SIG-M5 treated with dmso at 0.1 percent for 504 hours (cell line): ENCODE results near the gene FTCD.
"Not testable (repeated sequence)": the region's sequence is repeated elsewhere in the genome, so short reads cannot be mapped to it uniquely, and the experiment has no call there.

Experiments
- DNase-seq: peaks from one replicate; lab custom pipeline; 2025; ENCODE audit not compliant: unreplicated experiment; lab: John Stamatoyannopoulos, UW

The FTCD gene

DNA sequence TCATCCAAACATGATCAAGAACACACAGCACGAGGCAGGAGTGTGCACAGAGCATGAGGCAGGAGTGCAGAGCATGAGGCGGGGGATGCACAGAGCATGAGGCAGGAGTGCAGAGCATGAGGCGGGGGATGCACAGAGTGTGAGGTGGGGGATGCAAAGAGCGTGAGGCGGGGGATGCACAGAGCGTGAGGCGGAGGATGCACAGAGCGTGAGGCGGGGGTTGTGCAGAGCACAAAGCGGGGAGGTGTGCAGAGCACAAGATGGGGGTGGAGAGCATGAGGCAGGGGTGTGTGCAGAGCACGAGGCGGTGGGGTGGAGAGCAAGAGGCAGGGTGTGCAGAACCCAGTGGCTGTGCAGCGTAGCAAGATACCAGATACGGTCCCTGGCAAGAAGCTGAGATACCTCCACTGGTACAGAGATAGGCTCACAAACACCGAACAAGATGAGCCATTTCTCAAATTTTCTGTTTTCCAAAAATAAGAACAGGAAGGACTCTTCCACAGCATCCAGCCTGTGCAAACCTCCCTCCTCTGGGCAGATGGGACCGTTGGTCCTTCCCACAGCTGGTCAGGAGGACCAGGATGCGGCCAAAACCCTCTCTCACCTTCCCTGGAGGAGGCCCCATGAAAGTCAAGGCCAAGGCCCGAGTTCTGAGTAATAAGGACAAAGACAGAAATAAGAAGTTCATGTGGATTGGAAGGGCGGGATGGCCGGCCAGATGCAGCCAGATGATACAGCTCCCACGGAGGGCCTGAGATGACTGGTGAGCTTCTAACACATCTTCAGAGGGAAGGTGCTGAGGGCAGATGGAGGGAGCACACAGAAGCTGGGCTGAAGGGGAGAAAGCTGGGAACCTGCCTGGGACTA, 16.9 kb upstream of the FTCD start:
- no peak for DNase-seq

DNA sequence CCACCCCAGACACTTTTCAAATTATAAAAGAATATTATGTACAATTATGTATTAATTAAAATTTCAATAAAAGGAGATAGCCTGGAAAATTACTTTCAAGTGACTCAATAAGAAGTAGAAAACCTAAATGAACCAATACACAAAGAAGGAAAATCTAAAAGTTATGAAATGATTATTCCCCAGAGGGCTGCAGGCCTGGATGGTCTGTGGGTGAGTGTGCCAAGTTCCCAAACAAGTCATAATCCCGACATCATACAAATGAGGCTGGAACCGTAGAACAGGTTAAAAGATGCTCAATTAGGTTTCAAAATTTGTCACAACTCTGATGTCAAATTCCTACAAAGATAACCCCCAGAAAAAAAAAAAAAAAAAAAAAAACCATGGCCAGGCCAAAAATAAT, 16.2 kb upstream of the FTCD start:
- no peak for DNase-seq

DNA sequence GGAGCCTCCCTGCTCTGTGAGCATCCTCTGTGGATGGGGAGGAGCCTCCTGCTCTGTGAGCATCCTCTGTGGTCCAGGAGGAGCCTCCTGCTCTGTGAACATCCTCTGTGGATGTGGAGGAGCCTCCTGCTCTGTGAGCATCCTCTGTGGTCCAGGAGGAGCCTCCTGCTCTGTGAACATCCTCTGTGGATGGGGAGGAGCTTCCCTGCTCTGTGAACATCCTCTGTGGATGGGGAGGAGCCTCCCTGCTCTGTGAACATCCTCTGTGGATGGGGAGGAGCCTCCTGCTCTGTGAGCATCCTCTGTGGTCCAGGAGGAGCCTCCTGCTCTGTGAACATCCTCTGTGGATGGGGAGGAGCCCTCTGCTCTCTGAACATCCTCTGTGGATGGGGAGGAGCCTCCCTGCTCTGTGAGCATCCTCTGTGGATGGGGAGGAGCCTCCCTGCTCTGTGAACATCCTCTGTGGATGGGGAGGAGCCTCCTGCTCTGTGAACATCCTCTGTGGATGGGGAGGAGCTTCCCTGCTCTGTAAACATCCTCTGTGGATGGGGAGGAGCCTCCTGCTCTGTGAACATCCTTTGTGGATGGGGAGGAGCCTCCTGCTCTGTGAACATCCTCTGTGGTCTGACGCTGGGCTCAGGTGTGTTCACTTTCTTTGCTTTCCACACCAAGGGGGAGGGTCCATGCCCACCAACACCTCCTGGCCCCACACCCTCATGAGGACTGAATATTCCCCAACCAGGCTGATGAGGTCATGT, 15.2 kb upstream of the FTCD start:
- DNase-seq, result not testable (repeated sequence)

DNA sequence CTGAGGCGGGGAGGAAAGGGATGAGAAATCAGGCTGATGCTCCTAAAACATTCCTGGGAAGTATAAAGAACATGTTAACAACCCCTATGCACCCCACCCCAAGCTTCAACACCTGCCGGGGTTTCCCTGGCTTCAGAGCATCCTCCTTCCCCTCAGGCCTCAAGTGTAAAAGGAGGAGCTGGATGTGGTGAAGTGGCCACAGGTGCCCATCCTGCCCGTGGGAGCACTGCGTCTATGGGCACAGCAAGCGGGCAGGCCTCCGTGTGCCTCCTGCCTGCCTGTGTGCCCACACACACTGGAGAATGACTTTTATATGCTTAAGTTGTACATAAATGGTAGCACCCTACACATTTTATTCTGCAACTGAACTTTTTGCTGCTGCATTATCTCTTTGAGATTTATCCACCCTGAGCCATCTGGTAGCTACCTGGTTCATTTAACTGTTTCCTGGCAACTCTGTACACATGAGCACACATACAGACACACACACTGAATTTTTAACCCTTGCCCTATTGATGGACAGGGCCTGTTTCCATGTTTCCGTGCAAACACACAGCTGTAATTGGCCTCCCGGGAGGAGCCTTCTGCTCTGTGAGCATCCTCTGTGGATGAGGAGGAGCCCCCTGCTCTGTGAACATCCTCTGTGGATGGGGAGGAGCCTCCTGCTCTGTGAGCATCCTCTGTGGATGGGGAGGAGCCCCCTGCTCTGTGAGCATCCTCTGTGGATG, 13.4 kb upstream of the FTCD start:
- DNase-seq, result no peak

DNA sequence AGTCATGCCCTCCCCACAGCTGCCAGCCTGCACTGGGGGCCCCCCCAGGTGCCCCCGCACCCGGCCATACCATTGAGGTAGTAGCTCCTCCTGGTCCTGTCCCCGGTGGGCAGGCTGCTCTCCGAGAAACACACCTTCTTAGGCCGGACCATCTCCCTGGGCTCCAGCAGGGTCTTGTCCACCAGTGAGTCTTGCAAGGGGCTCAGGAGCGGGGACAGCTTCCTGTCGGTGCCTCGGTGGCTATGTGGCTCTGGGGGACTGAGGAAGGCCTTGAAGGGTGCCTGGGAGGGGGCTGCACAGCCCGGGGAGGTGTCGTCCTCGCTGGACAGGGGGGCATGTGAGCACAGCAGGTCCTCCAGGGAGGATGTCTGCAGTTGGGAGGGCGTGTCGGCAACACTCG, 12.9 kb upstream of the FTCD start:
- no peak for DNase-seq

DNA sequence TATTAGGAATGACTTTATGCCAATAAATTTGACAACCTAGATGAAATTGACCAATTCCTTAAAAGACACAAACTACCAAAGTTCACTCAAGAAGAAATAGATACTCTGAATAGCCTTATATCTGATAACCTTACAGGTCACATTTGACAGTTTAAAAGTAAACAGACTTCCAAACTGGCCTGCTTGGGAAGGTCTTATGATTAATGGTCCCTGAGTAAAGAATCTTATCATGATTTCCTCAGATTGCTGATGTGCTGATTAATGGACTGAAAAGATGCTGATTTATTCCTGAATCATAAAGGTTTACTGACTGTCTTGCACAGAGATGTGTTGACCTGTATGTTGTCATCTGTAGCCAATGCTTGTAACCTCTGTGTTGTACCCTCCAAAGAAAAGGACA, 9.7 kb upstream of the FTCD start:
- no peak for DNase-seq

DNA sequence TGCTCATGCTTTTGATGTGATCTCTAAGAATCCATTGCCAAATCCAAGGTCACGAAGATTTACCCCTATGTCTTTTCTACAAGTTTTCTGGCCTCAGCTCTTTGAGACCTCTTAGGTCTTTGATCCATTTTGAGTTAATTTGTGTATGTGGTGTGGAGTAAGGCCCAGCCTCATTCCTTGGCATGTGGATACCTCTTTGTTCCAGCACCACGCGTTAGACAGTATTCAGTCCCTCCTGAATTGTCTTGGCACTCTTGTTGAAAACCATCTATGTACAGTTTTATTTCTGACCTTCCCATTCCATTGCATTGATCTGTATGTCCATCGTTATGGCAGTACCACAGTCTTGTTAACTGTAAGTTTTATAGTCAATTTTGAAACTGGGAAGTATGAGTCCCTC, 8.0 kb upstream of the FTCD start:
- DNase-seq, result no peak

DNA sequence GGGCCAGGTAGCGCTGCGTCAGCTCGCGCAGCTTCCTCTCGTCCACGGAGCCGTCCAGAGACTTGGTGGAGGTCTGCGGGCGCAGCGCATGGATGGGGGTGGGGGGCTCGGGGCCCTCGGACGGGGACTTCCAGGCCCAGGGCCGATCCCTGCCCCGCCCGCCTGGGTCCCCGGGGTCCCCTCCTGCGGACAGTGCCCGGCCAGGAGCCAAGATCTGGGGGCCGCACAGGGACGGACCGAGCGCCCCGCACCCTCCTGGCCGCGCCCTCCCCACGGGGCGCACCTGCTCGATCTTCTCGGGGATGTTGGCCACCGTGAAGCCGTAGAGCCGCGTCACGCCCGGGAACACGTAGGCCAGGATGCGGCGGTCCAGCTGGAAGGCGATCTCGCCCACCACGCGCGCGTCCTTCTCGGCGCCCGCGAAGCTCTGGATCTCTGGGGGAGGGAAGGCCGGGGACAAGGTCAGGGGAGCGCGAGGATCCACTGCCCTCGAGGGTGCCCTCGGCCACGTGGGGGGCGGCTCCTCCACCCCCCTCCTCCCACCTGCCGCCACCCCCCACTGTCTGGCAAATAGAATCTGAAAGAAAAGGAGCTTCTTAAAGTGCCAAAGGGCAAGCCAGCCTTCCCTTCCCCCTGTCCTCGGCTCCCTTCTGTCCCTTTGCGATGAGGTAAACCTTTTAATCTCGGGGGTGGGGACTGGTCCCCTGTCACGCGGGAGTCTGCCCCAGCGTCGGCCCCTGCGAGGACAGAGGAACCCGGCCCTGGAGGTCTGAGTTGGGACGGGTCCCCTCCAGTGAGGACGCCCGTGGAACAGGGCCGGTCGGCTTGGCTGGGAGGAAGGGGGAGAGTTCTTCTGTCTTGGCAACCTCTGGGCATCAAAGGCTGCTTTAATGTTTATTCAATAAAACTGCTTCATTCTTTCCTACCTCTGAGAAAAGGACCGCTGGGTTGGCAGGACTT, 6.5 kb upstream of the FTCD start:
- no peak for DNase-seq

DNA sequence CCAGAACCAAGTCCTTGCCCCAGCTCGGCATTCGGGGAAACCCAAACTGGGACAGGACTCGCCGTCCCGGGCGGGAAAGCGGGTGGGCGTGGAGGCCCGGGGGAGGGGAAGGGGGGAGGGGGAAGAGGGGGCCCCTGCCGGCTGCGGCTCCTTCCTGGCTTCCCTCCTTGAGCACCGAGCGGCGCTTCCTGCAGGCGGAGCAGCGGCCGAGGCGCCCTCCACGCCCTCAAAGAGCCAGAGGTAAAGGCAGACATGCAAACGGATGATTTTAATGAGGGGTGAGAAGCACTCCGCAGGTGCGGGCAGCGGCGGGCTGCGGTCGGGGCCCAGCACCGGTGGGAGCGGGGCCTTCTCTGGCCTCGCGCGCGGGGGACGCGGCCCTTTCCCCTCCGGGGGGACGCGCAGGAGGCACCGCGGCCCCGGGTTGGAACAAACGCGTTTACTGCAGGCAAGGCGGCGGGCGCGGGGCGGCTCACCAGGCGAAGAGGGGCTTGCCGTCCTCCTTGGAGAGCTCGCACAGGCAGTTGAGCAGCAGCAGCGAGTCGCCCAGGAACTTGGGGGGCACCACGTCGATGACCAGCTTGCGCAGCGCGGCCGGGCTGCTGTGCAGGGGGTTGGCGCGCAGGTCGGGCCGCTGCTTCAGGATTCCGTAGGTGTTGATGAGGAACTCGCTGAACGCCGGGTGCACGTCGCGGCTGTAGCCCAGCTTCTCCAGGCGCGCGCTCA, 5.7 kb upstream of the FTCD start:
- no peak for DNase-seq

DNA sequence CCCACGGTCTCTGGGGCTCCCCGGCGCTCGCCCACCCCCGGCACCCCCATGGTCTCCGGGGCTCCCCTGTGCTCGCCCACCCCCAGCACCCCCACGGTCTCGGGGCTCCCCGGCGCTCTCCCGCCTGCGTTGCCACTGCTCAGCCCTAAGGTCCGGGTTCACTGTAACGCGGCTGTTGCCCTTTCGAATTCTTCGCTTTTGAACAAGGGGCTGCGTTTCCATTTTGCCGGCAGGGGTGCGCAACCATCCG, 5.2 kb upstream of the FTCD start:
- no peak for DNase-seq

DNA sequence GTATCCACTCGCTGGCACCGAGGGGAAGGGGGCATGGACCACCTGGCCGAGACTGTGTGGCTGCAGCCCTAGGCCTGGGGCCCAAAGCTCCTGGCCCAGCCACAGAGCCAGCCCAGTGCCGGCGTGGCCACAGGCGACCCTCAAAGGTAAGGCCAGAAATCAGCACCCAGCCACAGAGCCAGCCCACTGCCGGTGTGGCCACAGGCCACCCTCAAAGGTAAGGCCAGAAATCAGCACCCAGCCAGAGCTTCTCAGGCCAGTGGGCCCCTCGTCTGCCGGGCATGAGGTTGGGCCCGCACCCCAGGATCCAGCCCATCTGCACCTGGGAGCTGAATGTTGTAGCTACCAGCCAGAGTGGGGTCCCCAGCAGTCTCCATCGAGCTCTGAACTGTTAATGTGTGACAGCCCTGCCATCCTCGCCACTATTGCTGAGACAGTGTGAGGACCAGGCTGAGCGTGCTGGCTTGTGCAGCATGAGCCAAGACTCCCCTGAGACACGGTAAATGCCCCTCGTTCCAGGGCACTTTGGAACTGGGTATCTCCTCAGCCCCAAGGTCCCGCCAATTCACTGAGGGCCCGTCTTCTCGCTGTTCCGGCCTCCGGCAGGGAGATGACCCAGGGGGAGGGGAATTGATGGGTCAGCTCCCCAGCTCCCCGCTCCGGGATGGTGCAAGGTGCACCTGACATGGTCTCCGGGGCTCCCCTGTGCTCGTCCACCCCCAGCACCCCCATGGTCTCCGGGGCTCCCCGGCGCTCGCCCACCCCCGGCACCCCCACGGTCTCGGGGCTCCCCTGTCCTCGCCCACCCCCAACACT, 4.7 kb upstream of the FTCD start:
- DNase-seq, result no peak

DNA sequence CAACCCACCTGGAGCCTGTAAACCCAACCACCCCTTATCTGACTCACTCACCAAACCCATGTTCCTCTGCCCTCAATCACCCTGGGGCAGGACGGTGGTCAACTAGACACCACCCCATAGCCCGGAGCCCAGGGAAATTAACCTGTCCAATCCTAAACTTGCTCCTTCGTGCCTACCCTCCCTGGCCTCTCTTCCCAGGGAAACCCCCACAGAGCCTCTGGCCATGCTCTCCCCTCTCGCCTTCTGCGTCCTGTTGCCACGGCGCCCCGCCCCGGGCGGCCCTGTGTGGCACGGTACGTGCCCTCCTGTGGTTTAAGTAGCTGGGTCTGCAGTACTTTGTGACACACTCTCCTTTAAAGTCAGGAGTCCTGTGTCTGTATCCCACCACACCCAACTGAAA, 4.0 kb upstream of the FTCD start:
- DNase-seq, result no peak

DNA sequence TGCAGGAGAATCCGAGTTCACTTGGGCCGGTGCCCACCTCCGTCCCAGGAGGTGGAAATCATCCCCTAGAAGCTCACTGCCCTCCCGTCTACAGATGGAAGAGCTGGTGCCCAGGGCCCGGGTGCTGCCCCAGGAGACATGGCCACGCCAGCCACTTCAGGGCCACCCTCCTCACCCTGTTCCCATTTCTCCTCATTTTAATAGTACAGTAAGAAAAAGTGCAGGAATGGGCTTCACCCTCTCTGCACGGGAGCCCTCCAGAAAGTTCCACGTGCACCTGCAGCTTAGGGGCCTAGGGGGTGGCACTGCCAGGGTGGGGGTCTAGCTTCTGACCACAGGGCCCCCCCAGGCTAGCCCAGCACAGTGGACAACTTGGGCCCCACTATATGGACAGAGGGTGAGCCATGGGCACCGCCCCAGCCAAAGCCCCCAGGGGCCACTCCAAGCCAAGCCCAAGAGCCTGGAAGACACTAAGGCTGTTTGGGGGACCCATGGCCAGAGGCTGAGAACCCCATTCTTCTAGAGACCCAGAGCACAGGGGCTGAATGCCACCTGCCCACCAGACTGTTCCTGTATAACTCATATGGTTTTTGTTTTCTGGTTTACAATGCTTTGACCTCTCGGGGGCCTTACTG, 3.4 kb upstream of the FTCD start:
- DNase-seq, result no peak

DNA sequence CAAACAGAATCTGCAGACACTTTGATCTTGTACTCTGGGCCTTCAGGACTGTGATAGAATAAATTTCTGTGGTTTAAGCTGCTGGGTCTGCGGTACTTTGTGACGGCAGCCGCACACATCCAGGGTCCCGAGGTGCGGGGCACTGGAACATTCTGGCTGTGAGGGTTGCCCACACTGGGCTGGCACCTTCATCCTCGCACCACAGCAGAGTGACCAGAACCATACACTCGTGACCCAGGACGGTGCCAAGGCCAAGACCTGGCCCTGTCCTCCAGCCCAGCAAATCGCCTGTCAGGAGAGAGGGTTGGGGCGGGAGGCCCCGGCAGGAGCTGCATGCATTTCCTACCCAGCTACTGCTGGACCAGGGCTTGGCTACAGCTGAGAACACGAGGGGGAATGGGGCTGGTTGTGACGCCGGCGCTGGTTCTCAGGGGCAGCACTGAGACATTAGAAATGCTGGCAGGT, 2.6 kb upstream of the FTCD start:
- DNase-seq, result no peak

DNA sequence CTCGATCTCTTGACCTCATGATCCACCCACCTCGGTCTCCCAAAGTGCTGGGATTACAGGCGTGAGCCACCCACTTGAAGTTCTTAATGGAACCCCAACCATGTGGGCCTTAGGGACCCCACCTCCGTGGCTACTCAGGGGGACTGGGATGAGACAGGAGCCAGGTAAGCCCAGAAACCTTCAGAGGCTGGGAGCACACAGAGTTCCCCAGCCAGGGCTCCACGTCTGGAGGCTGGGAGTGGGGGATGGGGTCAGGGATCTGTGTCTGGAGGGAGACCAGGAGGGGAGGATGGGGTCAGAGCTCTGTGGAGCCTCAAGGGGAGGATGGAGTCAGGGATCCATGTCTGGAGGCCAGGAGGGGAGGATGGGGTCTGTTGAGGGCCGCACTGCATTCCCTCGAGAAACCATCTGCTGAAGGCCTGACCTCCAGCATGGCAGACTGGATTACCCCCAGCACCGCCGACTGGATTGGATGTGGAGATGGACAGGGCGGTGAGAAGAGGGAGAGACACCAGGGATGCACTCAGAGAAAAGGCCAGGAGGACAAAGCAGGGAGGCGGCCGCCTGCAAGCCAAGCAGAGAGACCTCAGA, 2.1 kb upstream of the FTCD start:
- no peak for DNase-seq

DNA sequence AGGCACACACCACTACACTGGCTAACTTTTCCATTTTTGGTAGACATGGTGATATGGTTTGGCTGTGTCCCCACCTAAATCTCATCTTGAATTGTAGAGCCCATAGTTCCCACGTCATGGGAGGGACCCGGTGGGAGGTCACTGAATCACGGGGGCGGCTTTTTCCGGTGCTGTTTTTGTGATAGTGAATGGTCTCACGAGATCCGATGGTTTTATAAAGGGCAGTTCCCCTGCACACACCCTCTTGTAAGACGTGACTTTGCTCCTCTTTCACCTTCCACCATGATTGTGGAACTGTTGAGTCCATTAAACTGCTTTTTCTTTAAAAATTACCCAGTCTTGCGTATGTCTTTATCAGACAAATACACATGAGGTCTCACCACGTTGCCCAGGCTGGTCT, 1.3 kb upstream of the FTCD start:
- no peak for DNase-seq

DNA sequence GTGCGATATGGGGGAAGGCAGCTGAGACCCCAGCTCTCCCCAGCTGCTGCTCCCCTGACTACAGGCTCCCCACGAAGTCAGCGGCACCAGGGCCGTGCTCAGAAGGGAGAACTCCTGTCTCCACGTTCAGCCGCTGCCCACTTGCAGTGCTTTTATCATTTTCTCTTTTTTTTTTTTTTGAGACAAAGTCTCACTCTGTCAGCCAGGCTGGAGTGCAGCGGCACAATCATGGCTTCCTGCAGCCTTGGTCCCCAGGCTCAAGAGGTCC, 933 bp upstream of the FTCD start:
- DNase-seq, result no peak

DNA sequence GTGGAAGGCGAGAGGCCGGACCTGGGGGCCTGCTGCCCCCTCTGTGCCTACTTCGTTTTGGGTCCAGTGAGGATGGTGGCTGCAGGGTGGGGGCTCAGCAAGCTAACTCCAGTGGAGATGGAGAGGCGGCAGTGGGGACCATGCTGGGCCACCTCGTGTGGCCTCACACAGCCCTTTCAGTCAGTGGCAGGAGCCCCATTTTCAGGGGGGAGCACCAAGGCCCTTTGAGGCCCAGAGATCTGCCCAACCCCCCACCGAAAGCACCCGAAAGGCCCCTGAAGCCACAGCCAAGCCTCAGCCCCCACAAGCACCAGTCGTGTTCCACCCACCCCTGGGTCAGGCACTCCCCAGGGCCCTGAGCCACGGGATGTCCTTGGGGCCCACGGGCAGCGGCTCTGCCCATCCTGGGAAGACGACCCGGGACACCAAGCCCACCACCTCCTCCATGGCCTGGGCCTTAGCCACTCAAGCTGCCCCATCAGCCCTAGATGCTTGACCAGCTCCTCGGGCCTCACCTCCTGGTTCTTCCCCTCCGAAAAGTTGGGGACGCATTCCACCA, 345 bp downstream of the FTCD start:
- no peak for DNase-seq
